Spleen (tissue), 11 donors: ENCODE results near the gene CCDC78. TPM values are rescaled to one million over a fixed set of nuclear protein-coding genes. Genes with fewer than 3 reads are reported as not detected.

Experiments used
- DNase-seq: peaks from one replicate; pipeline ENCODE4 v3.0.0-alpha.2; 2020
- H3K27ac ChIP-seq, 8 donors: fragments of 200-600 bp; sonication (generic) in 7 of 8; 1 replicate in 4 of 8; 2 replicates in 4 of 8; pipeline versions ENCODE4 v1.5.0 to v1.8.0; 2016 to 2021; ENCODE audit warnings: inconsistent platforms in 4 of 8, mild to moderate bottlenecking in 4 of 8, moderate library complexity in 1 of 8
- H3K27me3 ChIP-seq, 7 donors: fragments of 200-600 bp; sonication (generic) in 6 of 7; replicated peaks in 1 of 7; 1 replicate in 4 of 7; 2 replicates in 3 of 7; pipeline versions ENCODE4 v1.5.0 to v1.8.0; 2016 to 2021; ENCODE audit warnings: inconsistent platforms in 3 of 7, mild to moderate bottlenecking in 1 of 7
- H3K36me3 ChIP-seq, 6 donors: fragments of 200-600 bp; sonication (generic) in 5 of 6; 1 replicate in 4 of 6; 2 replicates in 2 of 6; pipeline versions ENCODE4 v1.5.0 to v1.8.0; 2016 to 2021; ENCODE audit warnings: inconsistent platforms in 2 of 6
- H3K4me1 ChIP-seq, 6 donors: fragments of 200-600 bp; sonication (generic) in 5 of 6; 1 replicate in 3 of 6; 2 replicates in 3 of 6; pipeline versions ENCODE4 v1.5.0 to v1.8.0; 2016 to 2021; ENCODE audit warnings: inconsistent platforms in 3 of 6
- H3K4me3 ChIP-seq, 8 donors: fragments of 200-600 bp; sonication (generic) in 7 of 8; 1 replicate in 4 of 8; 2 replicates in 4 of 8; pipeline versions ENCODE4 v1.5.0 to v1.8.0; 2016 to 2021; ENCODE audit warnings: inconsistent platforms in 4 of 8, mild to moderate bottlenecking in 4 of 8, moderate library complexity in 2 of 8
- H3K9me3 ChIP-seq, 8 donors: fragments of 200-600 bp; sonication (generic) in 7 of 8; 1 replicate in 4 of 8; 2 replicates in 4 of 8; pipeline versions ENCODE4 v1.5.0 to v1.8.0; 2016 to 2021; ENCODE audit warnings: inconsistent platforms in 4 of 8
- CTCF ChIP-seq, 11 experiments: fragments of 200-600 bp in 7 of 11; fragments of 450-650 bp in 4 of 11; sonication (generic) in 4 of 11; IDR thresholded peaks in 8 of 11; conservative IDR thresholded peaks in 3 of 11; 1 replicate in 7 of 11; 2 replicates in 4 of 11; pipeline versions ENCODE4 v1.4.0 to v1.8.0; 2016 to 2021; ENCODE audit warnings: antibody characterized with exemption in 11 of 11, inconsistent platforms in 4 of 11, mild to moderate bottlenecking in 1 of 11
- POLR2A ChIP-seq, 3 donors: fragments of 450-650 bp; IDR thresholded peaks; one replicate each; pipeline ENCODE4 v1.5.1; 2017; ENCODE audit warnings: antibody characterized with exemption in 3 of 3, mild to moderate bottlenecking in 1 of 3
- POLR2AphosphoS5 ChIP-seq, 3 donors: sonication (generic); formaldehyde crosslinking; IDR thresholded peaks; one replicate each; pipeline ENCODE4 v1.5.1; 2017; ENCODE audit warnings: antibody characterized with exemption in 3 of 3
- WGBS, 5 donors: extraction: QIAGEN DNeasy Blood & Tissue Kit in 3 of 5; methylation state at CpG; one replicate each; pipeline versions ENCODE4 v1.1.5 to v1.1.7; 2013 to 2018; 5-methylcytosine and 5-hydroxymethylcytosine counted together
- intact Hi-C: fragments of 100-400 bp; cut with DNase I; formaldehyde crosslinking; loops from one replicate; pipeline ENCODE4 v1.15.0; 2023; ENCODE audit warnings: low total_unique reads
- microRNA-seq, 3 donors: library from miRNA; unstranded; fragments of <30 nt; microRNA quantifications; one replicate each; pipeline versions ENCODE4 to v1.1.0, GENCODE V29; 2019 to 2020
- polyA plus RNA-seq, 3 donors: library from polyadenylated mRNA; stranded (reverse); fragments of 200-250 nt; gene quantifications; one replicate each; pipeline ENCODE4 v1.2.1, GENCODE V29; 2013
- small RNA-seq, 4 donors: library from RNA; depleted of rRNA; stranded (forward); fragments of <200 nt; gene quantifications; one replicate each; pipeline ENCODE3, GENCODE V24; 2016
- total RNA-seq, 7 donors: library from RNA; depleted of rRNA in 3 of 7; stranded (reverse); fragments of >200 nt in 3 of 7; fragmentation: NEBNext Ultra II Directional in 4 of 7; extraction: Animal tissue kit (Norgen Biotek cat#: 25700) in 4 of 7; gene quantifications; one replicate each; pipeline versions ENCODE4 v1.1.0 to v1.2.1, GENCODE V29; 2016 to 2021
- donor health status: healthy with polysubstance abuse.
- donor health status: DM: no; HTN: no; CAD: no; lungs with moderate emphysema.
- donor health status: DM: no; HTN: no; CAD: no.
- donor health status: Bipolar disorder and iron deficiency.
- donor health status: healthy.
- donor health status: DM: no; HTN: no; CAD: no.
- donor health status: DM: yes; HTN: yes; CAD: no.

Gene CCDC78
- total and polyA plus RNA-seq, 10 donors = 2.9 to 23.7 (median 7.2) TPM

- H3K9me3 ChIP-seq = no peaks in the 10 kb centered on the region
- peaks cover 0 to 39% (median 15%) of the 10 kb centered on the region in 7 donors for H3K27me3 ChIP-seq
- no peak overlapping the region for H3K4me3 ChIP-seq
- H3K27ac ChIP-seq = peak overlapping the region in 5 of 8 donors; percentile 37 to 61 (median 46)
- DNase-seq = no peak
- TF ChIP-seq POLR2A (IDR thresholded peaks at IDR 0.05) = no peak
- peak in 1 of 3 donors; percentile 16 for TF ChIP-seq POLR2AphosphoS5 (IDR thresholded peaks at IDR 0.05)
- WGBS, 5 donors = 89 to 96% (median 94%) methylated on average over 5 to 18 of the region's 18 CpGs
- peaks cover 0 to 57% (median 45%) of the 10 kb centered on the region in 6 donors for H3K36me3 ChIP-seq
- intact Hi-C loops = no loop called here
- H3K4me1 ChIP-seq = peaks cover 21 to 68% (median 41%) of the 10 kb centered on the region in 6 donors
These were observed 52.7 kb downstream of the CCDC78 start for GRCh38 chr16:673399-673991.

GRCh38 chr16:672851-673250, 53.4 kb downstream of the CCDC78 start:
- peaks cover 21 to 70% (median 45%) of the 10 kb centered on the region in 6 donors for H3K4me1 ChIP-seq

More at GRCh38 chr16:672851-673250, 53.4 kb downstream of the CCDC78 start:
- Histone ChIP-seq H3K36me3 (peaks cover 0 to 57% (median 45%) of the 10 kb centered on the region in 6 donors), H3K27ac (no peak overlapping the region), H3K9me3 (no peaks in the 10 kb centered on the region), H3K4me3 (no peak overlapping the region), H3K27me3 (peaks cover 0 to 36% (median 15%) of the 10 kb centered on the region in 7 donors)
- DNase-seq = no peak
- TF ChIP-seq POLR2A (IDR thresholded peaks at IDR 0.05) (no peak), POLR2AphosphoS5 (IDR thresholded peaks at IDR 0.05) (no peak), CTCF (IDR thresholded peaks at IDR 0.05 in 8 of 11, conservative IDR thresholded peaks at IDR 0.05 in 3 of 11) (no peak)
- WGBS, 5 donors = 92 to 97% (median 96%) methylated on average over 17 to 21 of the region's 21 CpGs
- intact Hi-C loops = no loop called here

Small RNAs within 50 kb of the gene (microRNA-seq; reads per million reads assigned to microRNA genes)
- gene MIR662 = 0 reads per million in 3 donors

Small RNAs within 50 kb of the gene (small RNA-seq; reads per million reads assigned to genes)
- gene MIR662 = 0 reads per million in 4 donors

Other genes starting within 250 kb of the CCDC78 start
- 10 to 100 TPM; 48.1 to 71.7 (median 63.9) TPM for gene CAPN15, start 198.7 kb downstream of the CCDC78 start, total RNA-seq
- gene CAPN15, start 198.7 kb downstream of the CCDC78 start, polyA plus RNA-seq = 10 to 100 TPM; 25.8 to 65.0 (median 36.4) TPM
- not detected for gene PRR35, start 166.0 kb downstream of the CCDC78 start, total RNA-seq
- gene PRR35, start 166.0 kb downstream of the CCDC78 start, polyA plus RNA-seq = not detected
- 1 to 10 TPM; 1.5 to 8.8 (median 4.5) TPM for gene NHLRC4, start 159.4 kb downstream of the CCDC78 start, total RNA-seq
- gene NHLRC4, start 159.4 kb downstream of the CCDC78 start, polyA plus RNA-seq = 1 to 10 TPM; 2.7 to 4.7 (median 3.6) TPM
- gene PIGQ, start 156.5 kb downstream of the CCDC78 start, total RNA-seq = 10 to 100 TPM; 36.1 to 42.7 (median 39.2) TPM
- 10 to 100 TPM; 20.7 to 70.5 (median 42.2) TPM for gene PIGQ, start 156.5 kb downstream of the CCDC78 start, polyA plus RNA-seq
- gene RAB40C, start 136.4 kb downstream of the CCDC78 start, total RNA-seq = 10 to 100 TPM; 12.9 to 21.6 (median 15.3) TPM
- gene RAB40C, start 136.4 kb downstream of the CCDC78 start, polyA plus RNA-seq = 10 to 100 TPM in 2 of 3 donors, 1 to 10 TPM in 1; 8.1 to 20.9 (median 11.0) TPM
- gene WFIKKN1, start 95.5 kb downstream of the CCDC78 start, total RNA-seq = 1 to 10 TPM in 3 of 7 donors, under 1 TPM in 4; 0.49 to 1.5 (median 0.95) TPM
- 1 to 10 TPM in 1 of 3 donors, under 1 TPM in 2; 0.15 to 1.8 (median 0.30) TPM for gene WFIKKN1, start 95.5 kb downstream of the CCDC78 start, polyA plus RNA-seq
- 10 to 100 TPM; 39.6 to 78.4 (median 46.0) TPM for gene METTL26, start 90.1 kb downstream of the CCDC78 start, total RNA-seq
- gene METTL26, start 90.1 kb downstream of the CCDC78 start, polyA plus RNA-seq = 100 to 1,000 TPM; 114 to 165 (median 133) TPM
- 10 to 100 TPM; 23.6 to 45.8 (median 36.1) TPM for gene MCRIP2, start 84.6 kb downstream of the CCDC78 start, total RNA-seq
- gene MCRIP2, start 84.6 kb downstream of the CCDC78 start, polyA plus RNA-seq = 100 to 1,000 TPM in 1 of 3 donors, 10 to 100 TPM in 2; 56.5 to 106 (median 80.8) TPM
- gene WDR90, start 77.1 kb downstream of the CCDC78 start, total RNA-seq = 10 to 100 TPM in 6 of 7 donors, 1 to 10 TPM in 1; 7.9 to 30.2 (median 16.7) TPM
- gene WDR90, start 77.1 kb downstream of the CCDC78 start, polyA plus RNA-seq = 10 to 100 TPM; 10.3 to 25.1 (median 22.1) TPM
- gene RHOT2, start 58.3 kb downstream of the CCDC78 start, total RNA-seq = 100 to 1,000 TPM in 5 of 7 donors, 10 to 100 TPM in 2; 71.3 to 152 (median 131) TPM
- 100 to 1,000 TPM; 139 to 309 (median 245) TPM for gene RHOT2, start 58.3 kb downstream of the CCDC78 start, polyA plus RNA-seq
- 1 to 10 TPM in 2 of 7 donors, under 1 TPM in 5; 0.37 to 2.0 (median 0.69) TPM for gene RHBDL1, start 50.8 kb downstream of the CCDC78 start, total RNA-seq
- under 1 TPM; 0.43 to 0.80 (median 0.61) TPM for gene RHBDL1, start 50.8 kb downstream of the CCDC78 start, polyA plus RNA-seq
- gene STUB1, start 46.0 kb downstream of the CCDC78 start, total RNA-seq = 100 to 1,000 TPM in 1 of 7 donors, 10 to 100 TPM in 6; 68.9 to 101 (median 79.3) TPM
- 100 to 1,000 TPM; 102 to 160 (median 107) TPM for gene STUB1, start 46.0 kb downstream of the CCDC78 start, polyA plus RNA-seq
- gene JMJD8, start 42.1 kb downstream of the CCDC78 start, total RNA-seq = 10 to 100 TPM; 29.2 to 58.7 (median 38.7) TPM
- gene JMJD8, start 42.1 kb downstream of the CCDC78 start, polyA plus RNA-seq = 10 to 100 TPM; 24.9 to 32.1 (median 27.2) TPM
- gene WDR24, start 36.0 kb downstream of the CCDC78 start, total RNA-seq = 10 to 100 TPM; 12.5 to 17.3 (median 15.5) TPM
- gene WDR24, start 36.0 kb downstream of the CCDC78 start, polyA plus RNA-seq = 10 to 100 TPM in 1 of 3 donors, 1 to 10 TPM in 2; 6.5 to 11.4 (median 7.7) TPM
- gene FBXL16, start 20.6 kb downstream of the CCDC78 start, total RNA-seq = 1 to 10 TPM in 6 of 7 donors, under 1 TPM in 1; 0.98 to 2.6 (median 2.0) TPM
- gene FBXL16, start 20.6 kb downstream of the CCDC78 start, polyA plus RNA-seq = 1 to 10 TPM in 2 of 3 donors, under 1 TPM in 1; 0.48 to 1.1 (median 1.0) TPM
- 10 to 100 TPM in 5 of 7 donors, 1 to 10 TPM in 2; 7.2 to 20.2 (median 12.8) TPM for gene METRN, start 11.3 kb downstream of the CCDC78 start, total RNA-seq
- gene METRN, start 11.3 kb downstream of the CCDC78 start, polyA plus RNA-seq = 10 to 100 TPM; 15.6 to 31.9 (median 30.4) TPM
- 10 to 100 TPM; 28.6 to 40.9 (median 36.4) TPM for gene ANTKMT, start 5.3 kb downstream of the CCDC78 start, total RNA-seq
- gene ANTKMT, start 5.3 kb downstream of the CCDC78 start, polyA plus RNA-seq = 10 to 100 TPM; 49.9 to 77.2 (median 63.4) TPM
- gene HAGHL, start 663 bp upstream of the CCDC78 start, total RNA-seq = 10 to 100 TPM in 6 of 7 donors, 1 to 10 TPM in 1; 7.7 to 25.8 (median 17.6) TPM
- gene HAGHL, start 663 bp upstream of the CCDC78 start, polyA plus RNA-seq = 10 to 100 TPM; 25.7 to 75.8 (median 32.5) TPM
- gene CIAO3, start 14.6 kb upstream of the CCDC78 start, total RNA-seq = 10 to 100 TPM; 24.9 to 60.2 (median 39.5) TPM
- 10 to 100 TPM; 34.1 to 80.4 (median 37.7) TPM for gene CIAO3, start 14.6 kb upstream of the CCDC78 start, polyA plus RNA-seq
- gene MSLN, start 34.3 kb upstream of the CCDC78 start, total RNA-seq = under 1 TPM in 3 of 7 donors, not detected in 4; 0.32 to 0.70 (median 0.51) TPM
- gene MSLN, start 34.3 kb upstream of the CCDC78 start, polyA plus RNA-seq = 1 to 10 TPM in 1 of 3 donors, under 1 TPM in 2; 0.22 to 1.1 (median 0.26) TPM
- 10 to 100 TPM; 18.8 to 28.7 (median 22.0) TPM for gene RPUSD1, start 61.9 kb upstream of the CCDC78 start, total RNA-seq
- 10 to 100 TPM; 17.9 to 34.2 (median 19.9) TPM for gene RPUSD1, start 61.9 kb upstream of the CCDC78 start, polyA plus RNA-seq
- gene CHTF18, start 62.2 kb upstream of the CCDC78 start, total RNA-seq = 10 to 100 TPM in 6 of 7 donors, 1 to 10 TPM in 1; 8.9 to 30.2 (median 18.5) TPM
- 10 to 100 TPM; 23.6 to 55.0 (median 32.3) TPM for gene CHTF18, start 62.2 kb upstream of the CCDC78 start, polyA plus RNA-seq
- gene GNG13, start 74.3 kb upstream of the CCDC78 start, total RNA-seq = not detected
- gene GNG13, start 74.3 kb upstream of the CCDC78 start, polyA plus RNA-seq = not detected
- 10 to 100 TPM; 22.5 to 57.6 (median 39.9) TPM for gene LMF1, start 244.5 kb upstream of the CCDC78 start, total RNA-seq
- gene LMF1, start 244.5 kb upstream of the CCDC78 start, polyA plus RNA-seq = 10 to 100 TPM; 10.4 to 22.6 (median 19.8) TPM